GM10248 (cell line): ENCODE measurements around the gene SLFNL1.

ENCODE experiments used
- CTCF ChIA-PET: fragments of 300-600 bp; sonication (Branson Sonifier 250); formaldehyde crosslinking; extraction: SDS; loops from one replicate; lab custom pipeline; 2021; ENCODE audit warnings: antibody characterized with exemption; lab: Yijun Ruan, JAX
- POLR2A ChIA-PET: fragments of 350-650 bp; sonication (Branson Sonifier 250); formaldehyde crosslinking; extraction: SDS; loops from one replicate; lab custom pipeline; 2020; ENCODE audit warnings: antibody characterized with exemption; lab: Yijun Ruan, JAX
- DNase-seq: peaks from one replicate; pipeline ENCODE4 v3.0.0; 2012; ENCODE audit errors: extremely low spot score
- TF ChIP-seq, protein P1 (sequence below): IDR thresholded peaks from 2 replicates; pipeline ENCODE4 v1.5.1; 2012; ENCODE audit warnings: mild to moderate bottlenecking, low read depth; ENCODE audit errors: extremely low read depth, missing control alignments, control extremely low read depth

Gene SLFNL1

GRCh38 chr1:41032147-41032546 lies 10.6 kb upstream of the SLFNL1 start:
- CTCF ChIA-PET: no interaction called here
- DNase-seq: no peak
- POLR2A ChIA-PET: no interaction called here
- TF ChIP-seq, protein P1, sequence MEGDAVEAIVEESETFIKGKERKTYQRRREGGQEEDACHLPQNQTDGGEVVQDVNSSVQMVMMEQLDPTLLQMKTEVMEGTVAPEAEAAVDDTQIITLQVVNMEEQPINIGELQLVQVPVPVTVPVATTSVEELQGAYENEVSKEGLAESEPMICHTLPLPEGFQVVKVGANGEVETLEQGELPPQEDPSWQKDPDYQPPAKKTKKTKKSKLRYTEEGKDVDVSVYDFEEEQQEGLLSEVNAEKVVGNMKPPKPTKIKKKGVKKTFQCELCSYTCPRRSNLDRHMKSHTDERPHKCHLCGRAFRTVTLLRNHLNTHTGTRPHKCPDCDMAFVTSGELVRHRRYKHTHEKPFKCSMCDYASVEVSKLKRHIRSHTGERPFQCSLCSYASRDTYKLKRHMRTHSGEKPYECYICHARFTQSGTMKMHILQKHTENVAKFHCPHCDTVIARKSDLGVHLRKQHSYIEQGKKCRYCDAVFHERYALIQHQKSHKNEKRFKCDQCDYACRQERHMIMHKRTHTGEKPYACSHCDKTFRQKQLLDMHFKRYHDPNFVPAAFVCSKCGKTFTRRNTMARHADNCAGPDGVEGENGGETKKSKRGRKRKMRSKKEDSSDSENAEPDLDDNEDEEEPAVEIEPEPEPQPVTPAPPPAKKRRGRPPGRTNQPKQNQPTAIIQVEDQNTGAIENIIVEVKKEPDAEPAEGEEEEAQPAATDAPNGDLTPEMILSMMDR: no peak

- TF ChIP-seq, protein P1: no peak
- no peak for DNase-seq
- ChIA-PET CTCF (interaction anchor here (1.0 to 1.9 kb wide), 2 partner anchors 9 kb away, joined by 3 to 6 read pairs; partner anchors contain the start of gene SLFNL1), POLR2A (no interaction called here)
These were observed 9.5 kb upstream of the SLFNL1 start for GRCh38 chr1:41030872-41031616.

GRCh38 chr1:41028034-41028642 lies 6.6 kb upstream of the SLFNL1 start:
- no peak for DNase-seq
- CTCF ChIA-PET: no interaction called here
- POLR2A ChIA-PET: no interaction called here
- TF ChIP-seq, protein P1: no peak

DNA sequence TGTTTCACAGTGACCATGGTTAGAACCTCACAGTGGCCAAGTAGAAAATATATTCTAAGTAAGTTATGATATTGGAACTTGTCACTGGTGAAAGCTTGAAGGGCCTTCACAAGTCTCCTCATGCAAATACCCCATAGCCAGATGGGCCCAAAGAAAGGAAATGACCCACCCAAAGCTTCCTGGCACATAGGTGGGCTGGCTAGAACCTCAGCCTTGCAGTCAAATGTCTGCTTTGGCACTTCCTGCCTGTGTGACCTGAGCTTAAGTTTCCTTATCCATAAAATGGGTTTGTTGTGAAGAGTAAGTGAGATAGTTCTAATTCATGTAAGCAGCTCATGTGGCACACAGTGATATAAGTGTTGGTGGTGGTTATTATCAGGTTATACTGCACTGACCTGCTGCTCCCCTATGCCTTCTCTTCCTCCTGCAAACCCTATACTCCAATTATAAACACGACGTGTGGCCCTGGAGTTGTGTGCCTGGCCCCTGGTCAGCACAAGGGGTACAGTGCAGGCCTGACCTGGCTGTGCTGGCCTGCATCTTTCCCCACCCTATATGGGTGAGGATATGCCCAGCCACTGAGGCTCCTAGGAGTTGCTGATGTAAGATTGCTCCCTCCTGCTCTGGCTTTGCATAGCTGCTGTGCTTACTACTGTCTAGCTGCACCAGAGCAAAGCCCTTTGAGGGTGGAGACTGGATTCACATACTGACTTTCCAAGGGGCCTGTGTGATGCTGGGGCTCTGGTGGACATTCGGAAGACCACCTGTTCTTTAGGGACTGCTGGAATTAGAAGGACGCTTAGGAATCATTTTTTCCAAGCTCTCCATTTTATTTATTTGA lies 4.7 kb upstream of the SLFNL1 start:
- DNase-seq: no peak
- TF ChIP-seq, protein P1: no peak
- POLR2A ChIA-PET: no interaction called here
- CTCF ChIA-PET: interaction anchor here (1.2 kb wide), 1 partner anchor 12 kb away, joined by 5 read pairs; no protein-coding TSS in a partner anchor

DNA sequence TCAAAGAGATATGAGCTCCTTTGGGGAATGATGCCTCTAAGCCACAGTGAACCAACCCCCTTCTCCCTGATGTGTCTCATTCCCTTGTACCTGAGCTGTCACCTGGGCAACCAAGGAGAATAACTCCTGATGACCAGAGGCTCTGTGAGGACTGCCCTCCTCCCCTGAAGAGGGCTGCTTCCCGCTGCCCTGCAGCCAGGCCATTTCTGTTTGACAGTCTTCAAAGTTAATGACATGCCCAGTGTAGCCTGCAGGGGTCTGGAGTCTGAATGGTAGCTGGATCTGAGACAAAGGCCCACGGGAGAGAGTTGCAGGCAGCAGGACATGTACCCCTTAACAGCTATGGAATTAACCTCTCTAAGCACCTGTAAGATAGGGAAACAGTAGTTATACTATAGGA lies 3.4 kb upstream of the SLFNL1 start:
- POLR2A ChIA-PET: no interaction called here
- no peak for DNase-seq
- TF ChIP-seq, protein P1: no peak
- CTCF ChIA-PET: interaction anchor here (1.7 kb wide), 1 partner anchor 9 kb away, joined by 6 read pairs; no protein-coding TSS in a partner anchor

GRCh38 chr1:41023279-41023990 lies 1.9 kb upstream of the SLFNL1 start:
- CTCF ChIA-PET: interaction anchor here (1.5 to 3.9 kb wide), 3 partner anchors 8 to 19 kb away, joined by 3 to 11 read pairs (median 6); no protein-coding TSS in a partner anchor
- POLR2A ChIA-PET: no interaction called here
- TF ChIP-seq, protein P1: no peak
- DNase-seq: no peak
